CD4-positive, alpha-beta T cell treated with Interleukin-15 for 1 hour (primary cell): Measurements from ENCODE around the gene KIF1C.

ENCODE experiments used
- DNase-seq: peaks from one replicate; pipeline ENCODE4 v3.0.0-alpha.2; 2020

Gene KIF1C

GRCh38 chr17:4997302-4998026 lies at the start of gene KIF1C, which contains the start of gene INCA1:
KIF1C (plus strand) TSS chr17:4997950; CDS start chr17:5000247, 2,297 bp downstream.
INCA1 (minus strand) TSS chr17:4997522; CDS start chr17:4994437, 3,085 bp downstream.
- peak; percentile 89 for DNase-seq

DNA sequence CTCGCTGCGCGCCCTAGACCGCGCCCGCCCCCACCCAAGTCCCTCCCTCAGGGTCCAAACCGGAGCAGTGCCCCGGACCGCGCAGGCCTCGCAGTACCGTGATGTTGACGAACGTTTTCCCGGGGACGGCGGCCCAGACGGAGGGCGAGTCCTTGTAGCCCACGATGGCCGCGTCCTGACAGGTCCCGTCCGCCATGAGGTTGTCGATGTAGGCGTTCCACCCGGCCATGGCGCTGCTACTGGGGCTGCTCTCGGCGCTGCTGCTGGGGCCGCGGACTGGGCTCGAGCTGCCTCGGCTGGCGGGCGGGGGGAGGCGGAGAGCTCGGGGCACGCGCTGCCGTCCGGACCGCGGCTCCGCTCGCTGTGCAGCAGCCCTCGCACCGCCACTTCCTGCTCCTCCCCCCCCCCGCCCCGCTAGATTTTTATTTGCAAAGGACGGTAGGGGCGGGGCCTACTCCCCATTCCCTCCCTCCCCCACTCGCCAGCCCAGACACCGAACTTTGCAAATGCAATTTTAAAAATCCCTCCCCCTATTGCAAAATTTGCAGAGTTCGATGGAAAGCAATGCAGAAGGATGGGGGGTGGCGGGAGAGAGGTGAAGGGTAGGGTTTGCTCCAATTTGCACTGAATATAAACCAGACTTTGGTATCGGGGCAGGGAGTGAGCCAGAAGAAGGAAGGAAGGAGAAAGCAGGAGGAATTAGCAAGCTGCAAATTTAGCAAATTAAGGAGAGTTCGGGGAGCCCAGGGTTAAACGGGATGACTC lies 49.4 kb upstream of the KIF1C start, which contains the start of gene PFN1:
TSS of gene PFN1 (minus strand) at position 365 of the 765 bp plus-strand sequence. CDS start at position 229, 136 bp downstream.
- DNase-seq: peak; percentile 93

DNA sequence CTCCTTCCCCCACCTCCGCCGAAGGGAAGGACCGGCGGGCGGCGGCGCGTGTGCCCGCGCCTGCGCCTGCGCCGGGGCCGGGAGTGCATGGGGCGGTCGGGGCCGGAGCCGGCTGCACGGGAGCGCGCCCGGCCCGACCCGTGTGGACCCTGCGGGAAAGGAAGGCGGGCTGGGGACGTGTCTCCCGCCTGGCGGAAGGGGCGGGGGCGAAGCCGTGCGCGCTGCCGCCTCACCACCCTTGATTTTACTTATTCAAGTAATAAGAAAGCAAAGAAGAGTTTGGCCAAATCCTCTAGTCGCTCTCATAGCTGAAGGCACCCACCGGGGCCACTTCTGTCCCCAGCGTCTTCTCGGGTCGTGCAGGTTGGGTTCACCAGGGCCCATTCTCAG lies 48.8 kb upstream of the KIF1C start:
- peak; percentile 84 for DNase-seq

- peak; percentile 85 for DNase-seq
Observed at GRCh38 chr17:4949321-4950074, 48.3 kb upstream of the KIF1C start.

DNA sequence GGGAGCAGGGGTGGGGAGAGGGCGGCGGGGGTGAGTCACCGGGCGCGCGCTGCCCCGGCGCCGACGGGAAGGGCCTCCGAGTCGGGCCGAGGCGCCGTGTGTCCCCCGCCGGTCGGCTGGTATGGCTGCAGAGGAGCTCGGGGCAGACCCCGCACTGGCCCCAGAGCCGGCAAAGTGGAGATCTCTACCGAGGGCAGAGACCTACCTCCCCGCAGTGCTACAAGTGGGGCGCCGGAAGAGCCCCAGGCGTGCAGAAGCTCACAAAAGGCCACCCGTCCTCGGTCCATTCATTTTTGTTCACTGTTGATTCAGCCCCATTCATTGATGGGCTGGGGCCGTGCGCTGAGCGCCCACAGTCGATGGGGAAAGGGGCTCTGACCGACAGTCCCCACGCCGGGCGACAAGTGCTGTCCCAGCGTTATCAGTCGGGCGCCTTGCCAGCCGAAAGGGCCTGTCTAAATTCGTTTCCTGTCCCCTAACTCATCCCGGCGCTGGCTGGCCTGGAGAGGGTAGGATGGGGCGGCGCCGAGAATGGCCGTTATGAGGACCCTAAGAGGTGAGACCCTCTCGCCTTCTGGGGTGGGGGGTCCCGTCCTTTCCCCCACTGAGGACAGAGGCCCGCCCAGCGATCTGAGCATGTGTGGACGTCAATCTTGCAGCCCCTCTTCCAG lies 47.5 kb upstream of the KIF1C start:
- no peak for DNase-seq

GRCh38 chr17:4950746-4951204 lies 47.0 kb upstream of the KIF1C start, which contains the start of gene ENO3:
ENO3 (plus strand) TSS chr17:4951119; CDS start chr17:4951830, 711 bp downstream.
- DNase-seq: no peak

- DNase-seq: no peak
Observed at GRCh38 chr17:4951486-4951885, 46.3 kb upstream of the KIF1C start.

DNA sequence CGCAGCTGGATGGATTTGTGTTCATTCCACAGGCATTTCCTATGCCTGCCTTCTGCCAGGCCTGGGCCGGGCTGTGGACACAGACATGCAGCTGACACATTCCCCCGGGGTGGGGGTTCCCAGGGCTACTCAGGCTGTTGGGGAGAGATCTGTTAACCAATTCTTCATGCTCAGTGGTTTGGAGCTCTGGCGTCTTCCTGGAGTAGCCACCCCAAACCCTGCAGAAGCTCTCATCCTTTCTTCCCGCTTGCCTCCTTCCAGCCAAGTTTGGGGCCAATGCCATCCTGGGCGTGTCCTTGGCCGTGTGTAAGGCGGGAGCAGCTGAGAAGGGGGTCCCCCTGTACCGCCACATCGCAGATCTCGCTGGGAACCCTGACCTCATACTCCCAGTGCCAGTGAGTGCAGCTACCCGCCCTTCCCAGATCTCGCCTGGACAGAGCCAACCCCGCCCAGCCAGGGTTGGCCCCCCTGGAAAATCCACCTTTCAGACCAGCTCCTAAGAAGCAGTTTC lies 44.2 kb upstream of the KIF1C start:
- no peak for DNase-seq

DNA sequence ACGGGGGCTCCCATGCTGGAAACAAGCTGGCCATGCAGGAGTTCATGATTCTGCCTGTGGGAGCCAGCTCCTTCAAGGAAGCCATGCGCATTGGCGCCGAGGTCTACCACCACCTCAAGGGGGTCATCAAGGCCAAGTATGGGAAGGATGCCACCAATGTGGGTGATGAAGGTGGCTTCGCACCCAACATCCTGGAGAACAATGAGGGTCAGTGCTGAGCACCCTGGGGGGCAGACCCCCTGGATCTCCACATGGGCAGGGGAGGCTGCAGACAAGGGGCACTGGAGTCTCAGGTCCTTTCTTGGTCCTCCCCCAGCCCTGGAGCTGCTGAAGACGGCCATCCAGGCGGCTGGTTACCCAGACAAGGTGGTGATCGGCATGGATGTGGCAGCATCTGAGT lies 42.7 kb upstream of the KIF1C start:
- no peak for DNase-seq

- DNase-seq: no peak
Observed at GRCh38 chr17:4956493-4957061, 41.2 kb upstream of the KIF1C start.

GRCh38 chr17:4958102-4958501 lies 39.6 kb upstream of the KIF1C start:
- no peak for DNase-seq

DNA sequence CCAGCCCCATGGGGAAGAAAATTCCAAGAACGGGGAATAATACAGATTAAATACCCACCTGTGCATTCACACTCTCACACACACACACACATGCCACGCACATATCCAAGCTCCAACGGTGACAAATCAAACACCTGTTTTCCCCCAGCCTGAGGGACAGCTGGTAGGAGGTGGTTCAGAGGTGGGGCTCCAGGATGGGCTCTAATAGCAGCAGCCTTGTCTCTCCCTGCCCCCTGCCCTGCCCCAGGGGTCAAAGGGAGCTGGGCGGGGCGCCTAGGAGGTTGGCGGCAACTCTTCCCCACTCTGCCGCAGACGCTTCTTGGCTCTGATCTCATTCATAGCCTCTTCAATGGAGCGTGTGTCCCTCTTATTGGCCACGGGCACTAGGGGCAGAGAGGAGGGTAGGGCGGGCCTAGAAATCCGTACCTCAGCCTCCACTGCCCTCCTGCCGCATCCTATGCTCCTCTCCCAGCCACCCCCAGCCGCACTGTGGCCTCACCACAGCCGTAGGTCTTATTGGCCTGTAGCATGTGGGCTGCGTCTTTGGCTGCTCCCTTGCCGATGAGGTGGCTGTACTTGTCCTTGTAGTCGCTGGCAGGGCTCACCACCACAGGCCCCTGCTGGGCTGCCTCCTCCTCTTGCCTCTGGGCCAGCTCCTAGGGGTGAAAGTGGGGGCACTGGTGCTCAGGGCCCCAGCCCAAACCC lies 38.3 kb upstream of the KIF1C start:
- no peak for DNase-seq

GRCh38 chr17:4960279-4960922 lies 37.3 kb upstream of the KIF1C start:
- DNase-seq: no peak

GRCh38 chr17:4965311-4965986 lies 32.3 kb upstream of the KIF1C start:
- no peak for DNase-seq

- DNase-seq: peak; percentile 99
Observed at GRCh38 chr17:4966844-4967538, 30.8 kb upstream of the KIF1C start.

DNA sequence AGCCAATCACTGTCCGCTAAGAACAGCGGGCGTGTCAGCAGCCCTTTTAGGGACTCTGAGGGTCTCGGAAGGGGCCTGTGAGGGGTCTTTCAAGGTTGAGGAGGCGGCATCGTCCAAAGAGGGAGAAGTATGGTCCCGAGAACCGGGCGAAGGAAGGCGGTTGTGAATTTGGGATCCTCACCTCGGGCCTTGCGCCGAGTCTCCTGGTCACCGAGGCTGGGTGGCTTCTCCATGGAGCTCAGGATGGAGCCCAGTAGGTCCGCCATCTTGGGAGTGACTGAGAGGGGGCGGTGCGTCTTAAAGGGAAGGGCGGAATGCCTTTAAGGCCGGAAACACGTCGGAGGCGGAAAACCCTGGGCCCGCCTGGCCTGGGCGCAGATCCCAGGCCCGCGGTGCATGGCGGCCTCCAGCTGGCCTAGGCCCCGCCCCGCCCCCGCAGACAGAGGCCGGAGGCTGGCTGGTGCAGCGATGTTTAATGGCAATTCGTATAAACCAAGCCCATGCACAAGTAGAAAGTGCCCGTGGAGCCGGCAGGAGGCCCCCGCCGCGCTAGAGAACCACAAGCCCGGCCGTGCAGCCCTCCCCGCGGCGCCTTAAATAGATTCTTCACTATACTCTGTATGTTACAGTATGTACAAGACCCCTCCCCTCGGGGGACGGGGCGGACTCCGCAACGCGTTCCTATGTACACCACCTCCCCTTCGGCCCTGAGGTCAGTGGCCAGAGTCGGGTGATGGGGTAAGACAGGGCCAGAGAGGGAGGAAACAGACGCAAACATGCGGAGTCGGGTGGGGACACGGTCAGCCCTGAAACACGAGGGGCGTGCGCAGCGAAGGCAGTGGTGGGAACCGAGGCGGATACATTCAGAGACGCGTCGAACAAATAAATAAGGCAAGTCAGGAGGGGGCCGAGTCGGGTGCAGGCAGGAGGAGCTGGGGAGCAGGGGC lies 29.9 kb upstream of the KIF1C start, which contains the start of gene SPAG7:
TSS of gene SPAG7 (minus strand) at position 279 of the 947 bp plus-strand sequence. CDS start at position 266, 13 bp downstream.
- DNase-seq: peak; percentile 94

- DNase-seq: no peak
Observed at GRCh38 chr17:4968486-4969046, 29.2 kb upstream of the KIF1C start.
